Mesenteric fat pad (tissue), 1 donor: ENCODE results near the gene CAPZB. TPM values are rescaled to one million over a fixed set of nuclear protein-coding genes. Genes with fewer than 3 reads are reported as not detected.

Experiments used
- DNase-seq: peaks from one replicate; pipeline ENCODE4 v3.0.0-alpha.2; 2020; ENCODE audit warnings: low spot score
- total RNA-seq: library from RNA; stranded (reverse); fragmentation: NEBNext Ultra II Directional; extraction: Animal tissue kit (Norgen Biotek cat#: 25700); gene quantifications from one replicate; pipeline ENCODE4 v1.2.1, GENCODE V29; 2021
- donor health status: DM: yes; HTN: yes; CAD: no.

The CAPZB gene
- total RNA-seq, 1 donor from 2014 or later = 260 TPM

DNA sequence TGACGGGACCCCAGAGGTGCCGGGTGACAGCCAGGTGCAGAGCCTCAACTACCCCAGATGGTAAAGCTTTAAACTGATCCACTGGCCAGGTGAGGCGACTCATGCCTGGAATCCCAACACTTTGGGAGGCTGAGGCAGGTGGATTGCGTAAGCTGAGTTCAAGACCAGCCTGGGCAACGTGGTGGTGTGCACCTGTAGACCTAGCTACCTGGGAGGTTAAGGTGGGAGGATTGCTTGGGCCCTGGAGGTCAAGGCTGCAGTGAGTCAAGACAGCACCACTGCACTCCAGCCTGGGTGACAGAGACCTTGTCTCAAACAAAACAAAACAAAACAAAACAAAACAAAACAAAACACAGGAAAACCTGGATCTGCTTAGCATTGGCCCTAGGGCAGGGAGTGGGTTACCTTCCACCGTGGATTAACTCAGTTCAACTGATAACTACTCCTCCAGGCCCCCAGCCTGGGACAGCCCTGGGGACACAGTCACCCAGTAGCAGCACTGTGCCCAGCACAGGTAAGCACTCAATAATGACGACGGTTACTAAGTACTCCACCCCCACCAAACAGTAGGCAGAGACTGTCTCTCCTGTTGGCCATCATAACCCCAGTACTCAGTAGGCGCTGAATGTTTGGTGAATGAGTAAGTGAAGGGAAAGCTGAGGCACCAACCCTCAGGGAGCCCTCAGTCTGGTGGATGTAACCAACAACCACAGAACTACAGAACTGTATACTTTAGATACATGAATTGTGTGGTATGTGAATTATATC, 151.6 kb downstream of the CAPZB start:
- DNase-seq = no peak

DNA sequence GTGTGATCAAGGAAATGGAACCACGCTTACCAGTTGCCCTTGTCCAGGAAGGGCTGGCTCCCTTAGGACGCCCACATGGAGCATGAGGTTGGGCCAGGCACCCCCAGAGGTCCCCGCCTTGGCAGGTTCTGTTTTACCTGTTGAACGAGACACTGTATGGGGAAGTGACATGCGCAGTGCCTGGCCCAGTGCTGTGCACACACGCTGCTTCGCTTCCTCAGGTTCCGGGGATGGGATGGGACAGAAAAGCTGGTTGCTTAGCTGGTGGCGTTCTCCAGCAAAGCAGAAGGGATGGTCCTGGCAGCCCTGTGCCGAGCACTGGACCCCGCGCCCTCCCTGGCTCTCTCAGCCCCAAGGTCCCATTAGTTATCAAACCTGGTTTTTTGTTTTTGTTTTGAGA, 152.5 kb downstream of the CAPZB start:
- no peak for DNase-seq

- DNase-seq = no peak
Observed at GRCh38 chr1:19331262-19331878, 154.0 kb downstream of the CAPZB start.

GRCh38 chr1:19330449-19331135, 154.7 kb downstream of the CAPZB start:
- no peak for DNase-seq

GRCh38 chr1:19329611-19330010, 155.7 kb downstream of the CAPZB start:
- no peak for DNase-seq

DNA sequence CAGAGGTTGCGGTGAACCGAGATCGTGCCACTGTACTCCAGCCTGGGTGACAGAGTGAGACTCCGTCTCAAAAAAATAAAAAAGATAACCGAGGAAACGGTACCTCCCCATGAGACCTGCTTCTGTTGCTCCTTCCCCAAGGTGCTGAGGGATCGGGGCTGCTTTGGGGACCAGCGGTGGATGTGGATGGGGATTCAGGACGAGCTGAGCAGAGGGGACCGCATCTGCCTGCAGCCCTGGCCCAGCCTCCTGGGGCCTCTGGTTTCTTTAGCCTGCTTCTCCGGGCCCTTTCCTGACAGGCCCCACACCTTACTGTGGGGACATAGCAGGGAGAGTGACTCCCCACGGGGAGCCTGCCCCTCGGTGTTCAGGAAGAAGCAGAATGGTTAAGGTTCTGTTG, 156.2 kb downstream of the CAPZB start:
- DNase-seq = no peak

DNA sequence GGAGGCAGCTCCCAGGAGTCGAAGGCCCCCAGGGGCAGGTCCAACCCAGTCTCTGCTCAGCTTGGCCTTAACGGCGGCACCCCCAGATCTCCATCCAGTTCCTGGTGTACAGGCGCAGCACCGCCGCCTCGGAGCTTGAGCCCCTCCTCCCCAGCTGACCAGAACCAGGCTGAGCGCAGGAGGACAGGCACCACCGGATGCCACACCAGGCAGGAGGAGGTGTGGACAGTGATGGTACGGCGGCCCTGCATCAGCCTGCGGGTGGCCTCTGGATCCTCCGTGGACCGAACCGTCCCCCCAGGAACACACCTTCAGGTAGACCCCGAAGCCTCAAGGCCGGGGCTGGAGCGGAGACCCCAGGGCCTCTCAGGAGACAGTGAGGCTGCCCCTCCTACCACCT, 156.9 kb downstream of the CAPZB start:
- DNase-seq = no peak

- DNase-seq = no peak
Observed at GRCh38 chr1:19327736-19328135, 157.6 kb downstream of the CAPZB start.

- no peak for DNase-seq
Observed at GRCh38 chr1:19327301-19327700, 158.0 kb downstream of the CAPZB start.

DNA sequence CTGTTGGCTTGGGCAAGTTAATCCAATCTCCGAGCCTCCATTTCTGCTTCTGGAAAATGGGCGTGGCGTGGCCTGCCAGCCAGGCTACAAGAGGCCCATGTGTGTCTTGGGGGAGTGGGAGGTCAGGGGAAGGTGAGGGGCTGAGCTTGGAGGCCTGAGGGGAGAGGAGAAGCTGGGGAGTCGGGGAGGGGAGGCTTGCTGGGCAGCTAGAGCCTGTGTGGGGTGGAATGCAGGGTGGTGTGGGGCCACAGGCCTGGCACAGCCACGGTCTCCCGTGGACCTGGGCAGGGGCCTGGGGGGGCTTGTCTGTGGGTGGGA, 158.6 kb downstream of the CAPZB start:
- no peak for DNase-seq

DNA sequence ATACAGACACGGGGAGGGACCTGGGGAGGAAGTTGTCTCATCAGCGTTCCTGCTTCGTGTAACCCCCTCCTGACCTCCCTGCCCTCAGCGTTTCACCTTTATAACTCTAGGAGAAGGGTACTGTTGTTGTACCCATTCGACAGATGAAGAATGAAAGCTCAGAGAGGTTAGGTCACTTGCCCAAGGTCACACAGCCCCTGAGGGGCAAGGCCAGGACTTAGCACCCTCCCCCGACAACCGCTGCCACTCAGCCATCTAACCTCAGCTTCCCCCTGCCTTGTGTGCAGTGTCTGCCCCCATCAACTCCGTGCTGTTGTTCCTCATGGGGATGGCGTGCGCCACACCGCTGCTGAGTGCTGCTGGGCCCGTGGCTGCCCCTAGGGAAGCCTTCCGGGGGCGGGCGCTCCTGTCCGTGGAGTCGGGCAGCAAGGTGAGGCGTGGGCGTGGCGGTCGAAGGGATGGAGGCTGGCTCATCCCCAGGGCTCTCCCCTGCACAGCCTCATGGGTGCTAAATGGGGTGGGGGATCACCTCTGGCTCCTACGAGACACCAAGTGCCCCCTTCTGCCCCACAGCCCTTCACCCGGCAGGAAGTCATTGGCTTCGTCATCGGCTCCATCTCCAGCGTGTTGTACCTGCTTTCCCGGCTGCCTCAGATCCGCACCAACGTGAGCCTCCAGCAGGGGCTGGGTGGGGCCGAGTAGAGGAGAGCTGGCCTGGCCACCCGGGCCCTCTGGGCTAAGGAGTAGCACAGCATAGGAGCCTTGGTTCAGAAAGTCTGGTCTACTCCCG, 159.2 kb downstream of the CAPZB start:
- no peak for DNase-seq

DNA sequence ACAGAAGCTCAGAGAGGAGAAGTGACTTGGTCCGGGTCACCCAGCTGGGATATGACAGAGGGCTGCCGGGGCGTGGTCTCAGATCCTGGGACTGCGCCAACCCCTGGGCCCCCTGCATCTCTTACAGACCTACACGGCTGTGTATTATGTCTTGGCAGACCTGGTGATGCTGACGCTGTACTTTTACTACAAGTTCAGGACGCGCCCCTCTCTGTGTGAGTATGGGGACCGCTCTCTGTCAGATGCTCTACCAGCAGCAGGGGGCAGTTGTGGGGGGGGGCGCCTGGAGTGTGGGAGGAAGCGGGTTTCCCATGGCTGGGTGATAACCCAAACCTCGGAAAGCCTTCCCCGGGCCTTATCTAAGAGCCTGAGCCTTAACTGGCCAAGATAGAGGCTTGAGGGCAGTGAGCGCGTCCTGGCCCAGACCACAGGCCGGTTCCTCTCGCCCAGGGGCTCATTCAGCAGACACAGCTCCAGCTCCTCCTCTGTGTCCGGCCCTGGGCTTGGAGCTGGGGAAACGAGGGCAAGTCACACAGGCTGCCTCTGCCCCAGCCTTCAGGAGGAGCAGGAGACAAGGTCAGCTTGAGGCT, 159.9 kb downstream of the CAPZB start:
- no peak for DNase-seq

GRCh38 chr1:19324665-19324990, 160.7 kb downstream of the CAPZB start:
- DNase-seq = no peak

- DNase-seq = no peak
Observed at GRCh38 chr1:19323987-19324664, 161.2 kb downstream of the CAPZB start.

GRCh38 chr1:19322481-19322880, 162.9 kb downstream of the CAPZB start:
- no peak for DNase-seq

GRCh38 chr1:19321071-19321470, 164.3 kb downstream of the CAPZB start:
- DNase-seq = no peak

DNA sequence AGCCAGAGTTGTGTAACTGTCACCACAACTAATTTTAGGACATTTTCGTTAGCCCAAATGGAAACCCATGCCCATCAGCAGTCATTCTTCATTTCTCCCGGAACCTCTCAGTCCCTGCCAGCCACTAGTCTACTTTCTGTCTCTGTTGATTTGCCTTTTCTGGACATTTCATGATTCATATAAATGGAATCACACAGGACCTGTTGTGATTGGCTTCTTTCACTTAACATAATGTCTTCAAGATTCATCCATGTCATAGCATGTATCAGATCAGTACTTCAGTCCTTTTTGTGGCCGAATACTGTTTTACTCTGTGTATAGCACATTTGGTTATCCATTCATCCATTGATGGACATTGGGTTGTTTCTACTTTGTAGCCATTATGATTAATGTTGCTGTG, 166.1 kb downstream of the CAPZB start:
- DNase-seq = no peak

DNA sequence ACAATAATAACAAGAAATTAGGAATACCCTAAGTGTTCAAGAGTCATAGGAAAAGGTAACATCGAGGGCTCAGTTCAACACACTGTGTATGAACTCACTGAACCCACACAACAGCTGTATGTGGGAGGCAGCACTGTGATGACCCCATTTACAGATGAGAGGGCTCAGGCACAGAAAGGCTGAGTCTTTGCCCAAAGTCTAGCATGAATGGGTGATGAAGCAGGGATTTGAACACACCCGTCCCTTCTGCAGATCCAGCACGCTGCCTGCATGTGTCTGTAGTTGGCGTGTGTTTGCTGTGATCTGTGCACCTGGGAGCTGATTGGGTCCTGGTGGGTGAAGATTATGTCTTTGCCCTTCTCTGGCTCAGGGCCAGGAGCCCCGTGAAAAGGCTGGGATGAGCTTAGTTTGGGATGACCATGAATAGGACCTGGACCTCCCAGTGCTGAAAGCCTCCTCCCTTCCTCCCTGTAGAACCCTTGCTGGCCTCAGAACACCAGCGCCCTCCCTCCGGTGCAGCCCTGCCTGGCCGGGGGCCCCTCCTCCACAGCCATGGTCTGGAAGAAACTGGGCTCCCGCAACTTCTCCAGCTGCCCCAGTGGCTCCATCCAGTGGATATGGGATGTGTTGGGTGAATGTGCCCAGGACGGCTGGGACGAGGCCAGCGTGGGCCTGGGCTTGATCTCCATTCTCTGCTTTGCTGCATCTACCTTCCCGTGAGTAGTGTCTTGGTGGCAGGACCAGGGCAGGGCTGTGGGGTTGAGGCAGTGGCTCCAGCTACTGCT, 168.0 kb downstream of the CAPZB start:
- DNase-seq = no peak

DNA sequence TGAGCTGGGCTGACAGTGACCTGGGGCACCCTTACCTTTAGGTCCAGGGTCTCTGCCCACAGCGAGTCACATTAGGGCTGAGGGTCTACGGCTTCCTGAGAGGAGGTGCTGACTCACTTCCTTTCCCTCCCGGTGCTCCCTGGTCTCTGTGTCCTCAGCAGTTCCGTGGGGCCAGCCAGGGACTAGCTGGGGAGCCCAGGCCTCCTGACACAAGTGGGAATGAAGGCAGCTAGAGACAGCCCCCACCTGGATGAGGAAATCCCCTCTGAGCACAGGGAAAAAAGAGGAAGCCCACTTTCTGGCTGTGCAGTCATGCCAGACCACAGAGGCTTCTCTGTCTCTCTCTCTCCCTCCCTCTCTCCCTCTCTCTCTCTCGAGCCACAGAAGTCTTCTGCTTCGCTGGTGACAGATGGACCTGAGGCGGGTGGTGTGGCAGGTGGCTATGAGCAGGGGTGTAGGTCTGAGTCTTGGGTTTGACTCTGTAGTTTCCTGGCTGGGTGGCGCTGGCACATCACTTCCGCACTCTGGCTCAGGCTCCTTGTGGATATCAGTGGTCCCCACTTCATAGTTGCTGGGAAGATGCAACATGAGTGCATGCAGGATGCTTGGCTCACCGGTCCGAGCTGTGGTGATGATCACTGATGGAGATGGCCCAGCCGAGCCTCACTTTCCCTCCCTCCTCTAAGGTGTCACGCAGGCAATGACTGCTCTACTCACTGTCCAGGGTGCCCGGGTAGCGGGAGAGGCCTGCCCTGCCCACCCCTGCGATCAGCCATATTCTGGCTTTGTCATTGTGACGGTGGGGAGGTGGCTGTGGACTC, 169.8 kb downstream of the CAPZB start:
- DNase-seq = no peak
